ENCODE results near the gene CACNA1I.
"Not testable (repeated sequence)": the region's sequence is repeated elsewhere in the genome, so short reads cannot be mapped to it uniquely, and the experiment has no call there.

GRCh38 chr22:39734046-39734445 lies 163.5 kb downstream of the CACNA1I start:
- TF ChIP-seq YY1 (IDR thresholded peaks at IDR 0.05; ENCODE audit: low read depth, low read length); CTCF (IDR thresholded peaks at IDR 0.05; ENCODE audit: control extremely low read depth in 1 of 3, insufficient read depth in 1 of 3, low read depth in 1 of 3, low read length in 3 of 3); TAF1 (IDR thresholded peaks at IDR 0.05; ENCODE audit: low read depth, low read length); POLR2A (IDR thresholded peaks at IDR 0.05; ENCODE audit: control extremely low read depth in 1 of 2, low read depth in 2 of 2, low read length in 2 of 2): not testable (repeated sequence)
